AG20443 (cell line): ENCODE data around the gene GALNT7.
"Not testable (repeated sequence)": the region's sequence is repeated elsewhere in the genome, so short reads cannot be mapped to it uniquely, and the experiment has no call there.

ENCODE experiments used
- DNase-seq: peaks from one replicate; pipeline ENCODE4 v3.0.0; 2012; ENCODE audit warnings: low spot score, mixed read lengths

Gene GALNT7

DNA sequence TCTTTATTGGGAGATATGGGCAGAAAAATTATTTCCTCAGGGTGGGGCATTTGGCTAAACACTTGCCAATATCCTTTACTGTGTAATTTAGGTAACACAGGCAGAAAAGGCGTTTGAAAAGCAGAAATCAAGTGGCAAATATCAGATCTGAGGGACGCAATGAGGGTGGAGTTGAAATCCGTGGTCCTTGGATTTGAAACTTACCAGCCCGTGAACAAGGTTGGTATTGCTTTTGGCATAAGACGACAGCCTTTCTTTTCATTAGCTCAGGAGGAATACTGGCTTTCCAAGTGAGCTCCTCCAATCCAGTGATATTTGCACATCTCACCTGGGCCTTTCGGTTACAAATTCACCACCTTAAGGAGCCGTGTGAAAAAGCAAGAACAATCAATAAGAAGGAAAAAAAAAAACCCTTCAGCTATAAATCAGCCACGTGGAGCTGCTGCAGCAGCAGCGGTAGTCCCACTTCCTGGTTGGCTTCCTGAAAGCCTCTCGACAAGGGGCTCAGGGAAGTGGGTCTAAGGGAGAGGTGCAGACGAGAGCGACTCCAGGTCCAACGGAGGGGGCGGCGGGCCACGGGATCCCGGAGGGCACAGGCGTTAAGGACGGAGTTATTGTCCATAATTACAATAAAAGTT, 734 bp upstream of the GALNT7 start:
- DNase-seq: peak; percentile 35

DNA sequence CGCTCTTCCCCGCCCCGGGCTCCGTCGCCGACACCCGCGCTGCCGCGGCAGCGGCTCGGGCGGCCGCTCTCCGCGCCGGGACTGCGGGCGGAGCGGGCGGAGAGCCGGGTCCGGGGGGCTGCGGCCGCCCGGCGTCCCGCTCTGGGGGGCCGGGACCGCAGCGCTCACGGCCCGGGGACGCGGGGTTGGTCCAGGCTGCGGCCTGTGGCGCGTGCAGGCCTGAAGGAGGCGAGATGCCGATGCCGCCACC, 492 bp downstream of the GALNT7 start:
- no peak for DNase-seq

DNA sequence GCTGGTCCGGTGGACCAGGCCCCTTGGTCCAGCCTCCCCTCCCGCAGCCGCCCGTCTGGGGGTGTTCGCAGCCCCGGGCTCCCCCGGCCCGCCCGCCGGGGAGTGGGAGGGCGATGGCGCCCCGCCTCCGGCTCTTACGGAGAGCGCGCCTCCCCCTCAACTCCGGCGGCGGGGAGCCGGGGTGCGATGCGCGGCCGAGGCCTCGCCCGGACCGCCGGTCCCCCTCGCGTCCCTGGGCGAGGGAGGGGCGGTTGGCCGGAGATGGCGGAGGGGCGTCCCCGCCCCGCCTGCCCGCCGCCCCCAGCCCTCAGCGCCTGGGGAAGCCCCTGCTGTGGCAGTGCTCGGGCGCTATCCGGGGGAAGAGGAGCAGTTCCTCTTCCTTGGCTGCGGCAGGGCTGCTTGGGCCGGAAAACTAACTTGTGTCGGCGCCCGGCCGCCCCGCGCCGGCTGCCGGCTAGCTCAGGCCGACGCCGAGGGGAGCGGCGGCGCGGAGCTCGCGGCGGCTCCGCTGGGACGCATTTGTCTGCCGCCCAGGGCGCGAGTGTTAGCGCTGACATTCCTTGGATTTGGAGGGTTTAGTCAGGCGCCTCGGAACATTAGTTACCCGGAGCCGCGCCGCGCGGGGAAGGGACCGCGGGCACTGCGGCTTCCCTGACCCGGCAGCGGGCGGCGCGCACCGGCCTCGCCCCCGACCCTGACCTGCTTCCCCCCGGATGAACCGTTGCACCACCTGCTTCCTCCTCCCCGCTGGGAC, 994 bp downstream of the GALNT7 start:
- peak; percentile 82 for DNase-seq

DNA sequence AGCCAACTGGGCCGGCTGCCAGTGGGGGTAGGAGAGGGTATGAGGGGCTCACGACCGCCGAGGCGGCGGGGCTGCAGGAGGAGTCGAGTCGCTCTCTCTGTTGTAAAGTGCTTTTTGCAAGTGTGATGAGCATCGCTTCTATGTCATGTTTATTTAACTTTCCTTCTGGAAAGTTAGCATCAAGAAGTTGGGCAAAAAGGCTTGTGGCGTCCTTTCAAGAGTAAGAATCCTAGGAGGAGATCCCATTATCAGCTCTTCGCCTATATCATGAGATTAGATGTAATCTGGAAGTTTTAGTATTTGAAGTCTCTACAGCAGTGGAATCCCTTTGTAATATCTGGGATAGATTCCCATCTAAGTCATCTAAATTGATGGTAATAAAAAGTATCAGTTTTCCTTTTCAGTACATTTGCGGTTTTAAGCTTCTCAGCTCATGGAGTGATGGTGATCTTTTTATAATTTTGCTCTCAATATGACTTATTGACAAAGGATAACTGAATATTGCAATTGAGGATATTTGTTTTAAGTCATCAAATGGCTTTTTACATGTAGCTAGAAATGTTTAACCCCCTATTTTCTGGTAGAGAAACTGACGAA, 1.7 kb downstream of the GALNT7 start:
- DNase-seq: no peak

DNA sequence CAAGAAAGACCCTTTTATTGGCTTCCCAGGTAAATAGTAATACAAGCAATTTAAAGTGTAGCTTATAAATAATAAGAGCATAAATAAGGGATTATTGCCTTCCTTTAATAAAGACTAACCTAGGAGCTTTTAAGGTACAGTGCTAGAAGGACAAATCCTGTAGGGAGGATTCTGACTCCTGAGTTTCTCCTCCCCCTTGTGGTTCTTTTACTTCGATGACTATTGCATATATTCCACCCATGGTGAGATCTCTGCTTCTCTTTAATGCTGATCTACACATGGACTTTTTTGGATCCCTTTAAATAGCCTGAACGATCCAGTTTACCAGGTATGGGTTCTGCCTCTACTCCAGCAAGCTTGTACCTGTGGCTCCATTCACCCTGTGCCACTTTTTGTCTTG, 2.5 kb downstream of the GALNT7 start:
- DNase-seq: peak; percentile 29

DNA sequence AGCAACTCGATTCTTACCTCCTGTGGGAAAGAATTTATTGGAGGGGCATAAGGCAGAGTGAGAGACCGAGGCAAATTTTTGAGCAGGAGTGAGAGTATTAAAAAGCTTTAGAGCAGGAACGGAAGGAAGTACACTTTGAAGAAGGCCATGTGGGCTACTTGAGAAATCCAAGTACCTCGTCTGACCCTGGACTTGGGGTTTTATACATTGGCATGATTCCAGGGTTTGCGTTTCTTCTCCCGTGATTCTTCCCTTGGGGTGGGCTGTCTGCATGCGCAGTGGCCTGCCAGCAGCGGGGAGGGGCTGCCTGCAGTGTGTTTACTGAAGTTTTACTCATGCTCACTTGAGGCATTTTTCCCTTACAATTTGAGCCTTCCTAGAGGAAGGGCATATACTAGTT, 3.4 kb downstream of the GALNT7 start:
- no peak for DNase-seq

DNA sequence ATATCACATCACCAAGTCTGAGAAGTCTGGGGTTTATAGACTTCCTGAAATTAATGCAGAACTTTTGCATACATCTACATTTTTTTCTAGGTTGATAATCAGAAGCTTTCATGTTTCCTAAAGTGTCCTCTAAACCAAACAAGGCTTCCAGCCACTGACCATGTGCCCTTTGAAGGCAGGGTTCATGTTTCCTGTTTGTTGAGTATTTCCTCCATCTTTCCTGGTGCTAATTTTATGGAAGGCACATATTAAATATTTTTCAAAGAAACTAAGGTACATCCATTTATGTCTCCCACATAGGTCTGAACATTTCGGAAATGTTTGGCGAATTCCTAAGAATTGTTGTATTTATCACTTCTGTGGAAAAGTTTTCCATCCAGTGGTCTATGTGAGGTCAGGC, 5.6 kb downstream of the GALNT7 start:
- no peak for DNase-seq

DNA sequence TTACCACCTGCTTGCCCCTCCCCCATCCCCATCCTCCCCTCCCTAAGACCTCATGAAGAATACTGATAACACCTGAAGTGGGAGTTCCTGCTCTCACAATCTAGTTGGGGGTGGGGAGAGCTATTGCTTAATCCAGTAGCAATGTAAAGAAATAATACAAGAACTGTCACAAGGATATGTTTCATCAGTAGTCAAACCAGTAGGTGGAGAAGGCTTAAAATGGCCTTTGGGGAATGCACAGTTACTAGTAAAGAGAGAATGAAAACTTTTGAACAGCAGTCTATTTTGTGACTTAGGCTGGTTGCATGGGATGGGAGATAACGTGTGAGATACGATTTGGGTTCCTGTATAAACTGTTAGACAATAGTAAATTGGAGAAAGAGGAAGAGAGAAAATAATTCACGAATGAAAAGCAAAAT, 6.0 kb downstream of the GALNT7 start:
- no peak for DNase-seq

DNA sequence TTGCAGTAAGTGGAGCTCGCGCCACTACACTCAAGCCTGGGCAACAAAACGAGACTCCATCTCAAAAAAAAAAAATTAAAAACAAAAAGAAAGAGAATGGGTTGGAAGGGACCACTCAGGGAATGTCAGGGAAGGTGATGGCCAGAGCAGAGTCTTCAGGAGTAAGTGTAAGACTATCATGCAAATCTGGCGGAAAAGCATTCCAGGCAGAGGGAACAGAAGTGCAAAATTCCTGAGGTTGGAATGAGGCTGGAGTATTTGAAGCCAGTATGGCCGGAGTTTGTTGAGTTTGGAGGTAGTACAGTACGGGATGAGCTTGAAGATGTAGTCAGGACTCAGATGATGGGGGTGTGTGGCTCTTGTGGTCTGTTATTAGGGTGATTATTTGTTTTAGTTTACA, 7.4 kb downstream of the GALNT7 start:
- DNase-seq: no peak

DNA sequence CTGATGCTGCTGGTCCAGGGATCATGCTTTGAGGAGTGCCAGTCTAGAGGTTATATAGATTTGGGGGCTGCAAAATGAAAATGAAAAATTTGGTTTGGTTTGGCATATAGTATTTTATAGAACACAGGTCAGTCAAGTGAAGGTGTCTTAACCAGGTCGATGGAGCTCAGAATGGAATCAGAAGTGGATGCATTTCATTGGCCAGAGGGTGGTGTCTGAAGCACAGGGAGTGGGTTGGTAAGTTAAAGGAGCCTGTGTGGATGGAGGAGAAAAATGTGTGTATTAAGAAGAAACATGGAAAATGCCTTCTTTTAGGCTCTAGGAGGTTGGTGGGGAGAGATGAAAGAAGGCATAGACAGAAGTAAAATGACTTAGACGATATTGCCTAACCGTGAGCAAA, 8.6 kb downstream of the GALNT7 start:
- DNase-seq: no peak

DNA sequence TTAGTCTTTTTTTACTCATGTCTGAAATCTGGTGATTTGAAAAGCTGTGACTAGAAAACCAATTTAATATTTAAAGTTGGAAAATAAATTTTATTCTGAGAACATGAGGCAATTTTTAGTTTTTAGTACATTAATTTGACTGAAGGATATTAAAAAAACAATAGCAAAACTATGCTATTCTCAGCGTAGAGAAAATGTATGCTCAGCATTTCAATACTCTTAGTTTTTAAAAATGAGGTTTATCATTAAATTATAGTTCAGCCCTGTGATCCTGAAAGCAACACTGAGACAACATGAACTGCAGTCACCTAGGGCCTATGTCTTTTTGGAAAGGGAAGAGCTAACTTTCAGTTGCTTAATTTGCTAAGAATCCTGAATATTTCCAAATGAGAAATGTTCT, 9.5 kb downstream of the GALNT7 start:
- no peak for DNase-seq

DNA sequence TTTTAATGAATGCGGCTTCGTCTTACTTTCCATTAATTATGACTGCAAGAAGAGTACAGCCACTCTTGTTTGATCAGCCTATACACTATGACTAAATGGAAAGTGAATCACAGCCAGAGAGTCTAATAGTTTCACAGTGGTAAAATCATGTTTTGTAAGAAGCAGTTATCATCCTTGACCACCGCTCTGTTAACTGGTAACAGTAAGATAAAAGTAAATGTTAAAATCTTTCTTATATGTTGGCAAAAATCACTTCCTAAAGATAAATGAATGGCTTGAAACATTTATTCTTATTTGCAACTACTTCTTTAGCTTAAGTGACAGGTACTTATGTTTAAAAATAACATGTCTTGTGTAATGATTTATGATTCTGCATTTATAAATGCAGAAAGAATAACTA, 13.2 kb downstream of the GALNT7 start:
- DNase-seq: peak; percentile 17

DNA sequence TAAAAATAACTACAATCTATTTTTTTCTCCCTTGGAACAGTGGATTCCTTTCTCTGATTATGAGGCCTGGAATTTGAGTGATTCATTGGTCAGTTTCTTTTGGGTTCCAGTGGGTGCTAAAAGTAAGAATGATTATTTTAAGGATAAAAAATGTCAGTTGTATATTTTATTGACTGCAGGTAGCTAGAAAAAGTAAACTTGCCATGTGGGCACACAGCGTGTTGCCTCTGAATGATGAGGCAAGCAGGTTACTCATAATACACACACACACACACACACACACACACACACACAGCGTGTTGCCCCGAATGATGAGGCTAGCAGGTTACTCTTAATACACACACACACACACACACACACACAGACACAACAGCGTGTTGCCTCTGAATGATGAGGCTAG, 13.8 kb downstream of the GALNT7 start:
- peak; percentile 51 for DNase-seq

DNA sequence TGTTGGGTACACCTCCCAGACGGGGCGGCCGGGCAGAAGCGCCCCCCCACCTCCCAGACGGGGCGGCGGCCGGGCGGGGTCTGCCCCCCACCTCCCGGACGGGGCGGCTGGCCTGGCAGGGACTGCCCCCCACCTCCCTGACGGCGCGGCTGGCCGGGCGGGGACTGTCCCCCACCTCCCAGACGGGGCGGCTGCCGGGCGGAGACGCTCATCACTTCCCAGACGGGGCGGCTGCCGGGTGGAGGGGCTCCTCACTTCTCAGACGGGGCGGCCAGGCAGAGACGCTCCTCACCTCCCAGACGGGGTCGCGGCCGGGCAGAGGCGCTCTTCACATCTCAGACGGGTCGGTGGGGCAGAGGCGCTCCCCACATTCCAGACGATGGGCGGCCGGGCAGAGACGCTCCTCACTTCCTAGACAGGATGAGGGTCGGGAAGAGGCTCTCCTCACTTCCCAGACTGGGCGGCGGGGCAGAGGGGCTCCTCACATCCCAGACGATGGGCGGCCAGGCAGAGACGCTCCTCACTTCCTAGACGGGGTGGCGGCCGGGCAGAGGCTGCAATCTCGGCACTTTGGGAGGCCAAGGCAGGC, 15.1 kb downstream of the GALNT7 start:
- DNase-seq: not testable (repeated sequence)

DNA sequence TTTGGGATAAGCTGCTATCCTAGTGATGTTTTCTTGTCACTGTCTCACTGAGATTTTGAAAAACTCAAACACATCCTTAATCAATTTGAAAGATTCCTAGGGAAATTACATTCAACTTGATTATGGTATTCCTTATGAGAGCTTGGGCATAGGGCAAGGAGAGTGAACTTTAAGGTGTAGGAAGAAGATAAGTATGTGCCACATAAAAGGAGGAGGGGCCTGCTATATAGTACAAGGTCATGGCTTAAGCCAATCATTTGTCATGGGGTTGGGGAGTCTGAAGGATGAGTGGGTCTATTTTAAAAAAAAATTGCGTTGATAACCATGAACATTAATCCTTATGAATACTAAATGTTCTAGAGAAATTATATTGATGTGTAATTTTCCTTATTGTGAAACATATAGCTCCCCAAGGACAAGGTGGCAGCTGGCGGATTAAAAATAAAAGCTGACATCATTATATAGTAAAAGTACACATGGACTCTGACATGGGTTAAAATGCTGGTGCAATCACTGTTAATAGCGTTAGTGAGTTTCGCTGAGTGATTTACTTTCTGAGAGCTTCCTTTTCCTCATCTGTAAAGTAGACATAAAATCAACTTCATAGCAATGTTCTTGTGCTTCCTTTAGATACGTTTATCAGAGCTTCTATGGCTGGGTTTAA, 17.4 kb downstream of the GALNT7 start:
- DNase-seq: no peak

DNA sequence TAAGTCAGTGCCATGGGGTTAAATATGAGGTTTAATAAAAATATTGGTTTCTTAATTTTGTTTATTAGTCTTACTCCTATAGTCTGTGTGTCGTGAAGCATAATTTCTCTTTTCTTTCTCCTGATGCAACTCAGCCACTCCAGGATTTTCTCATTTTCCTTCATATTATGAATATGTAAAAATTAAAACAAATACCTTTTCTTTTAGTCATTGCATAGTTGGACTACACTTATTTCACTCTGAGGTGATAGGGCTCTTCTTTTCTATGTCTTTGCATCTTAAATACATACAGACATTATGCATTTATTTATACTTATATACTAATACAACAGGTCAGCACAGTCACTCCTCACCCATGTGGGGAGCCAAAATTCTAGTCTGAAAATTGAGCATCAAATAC, 19.1 kb downstream of the GALNT7 start:
- no peak for DNase-seq

DNA sequence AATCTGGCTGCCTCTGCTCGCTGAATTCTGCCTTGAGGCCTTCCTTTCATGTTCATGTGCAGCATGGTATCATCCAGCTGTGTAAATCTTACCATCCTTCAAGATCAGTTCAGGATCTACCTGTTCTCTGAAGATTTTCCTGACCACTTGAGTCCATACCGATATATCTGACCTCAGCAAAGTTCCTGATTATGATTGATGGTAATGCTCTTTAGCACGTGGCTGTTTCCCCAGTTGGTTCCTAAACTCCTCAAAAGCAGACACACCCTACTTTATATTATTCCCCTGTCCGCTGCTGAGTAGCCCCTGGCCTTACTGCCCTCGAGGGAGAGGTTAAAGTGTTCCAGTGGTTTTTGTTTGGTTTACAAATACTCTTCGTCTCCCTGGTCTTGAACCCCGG, 20.0 kb downstream of the GALNT7 start:
- DNase-seq: no peak

DNA sequence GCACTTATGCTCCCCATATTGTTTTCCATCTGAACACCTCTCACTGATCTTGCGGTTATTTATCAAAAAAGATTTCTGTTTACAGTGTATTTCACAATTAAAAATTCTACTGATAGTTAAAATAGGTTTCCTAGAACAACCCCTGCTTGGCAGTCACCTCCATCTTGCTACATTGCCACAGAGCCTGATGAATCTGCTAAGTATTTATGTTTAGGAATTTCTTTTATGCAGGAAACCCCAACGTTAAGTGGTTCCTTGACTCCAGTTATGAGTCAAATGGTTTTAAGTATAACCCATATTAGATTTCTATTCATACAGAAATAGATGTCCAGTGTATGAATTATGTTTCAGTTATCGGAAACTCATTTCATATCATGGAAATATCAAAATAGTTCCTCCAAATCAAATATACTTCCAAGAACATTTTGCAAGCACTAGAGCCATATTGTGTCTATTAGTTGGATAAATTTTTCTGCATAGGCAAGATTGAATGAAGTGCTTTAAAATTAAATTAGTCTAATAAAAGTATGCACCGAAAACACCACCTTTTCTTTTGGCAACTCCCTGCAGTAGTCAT, 20.6 kb downstream of the GALNT7 start:
- DNase-seq: no peak

DNA sequence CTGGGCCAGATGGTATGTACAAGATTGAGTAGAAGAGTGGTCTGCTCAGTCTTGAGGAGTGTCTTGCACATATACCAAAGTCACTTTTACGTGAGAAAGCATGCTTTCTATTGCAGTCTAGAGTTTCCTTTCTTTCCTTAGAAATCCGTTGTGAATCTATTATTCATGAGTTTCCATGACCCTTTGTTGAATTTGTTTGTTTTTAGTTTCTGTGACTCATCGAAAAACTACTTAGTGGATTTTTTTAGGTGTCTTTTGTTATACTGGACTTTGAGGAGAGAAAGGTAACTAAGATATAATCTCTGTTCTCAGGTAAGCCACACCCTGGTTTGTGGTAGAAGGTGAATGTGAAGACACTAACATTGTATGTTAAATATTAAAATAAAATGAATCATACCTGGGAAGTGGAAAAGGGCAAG, 23.0 kb downstream of the GALNT7 start:
- DNase-seq: no peak

DNA sequence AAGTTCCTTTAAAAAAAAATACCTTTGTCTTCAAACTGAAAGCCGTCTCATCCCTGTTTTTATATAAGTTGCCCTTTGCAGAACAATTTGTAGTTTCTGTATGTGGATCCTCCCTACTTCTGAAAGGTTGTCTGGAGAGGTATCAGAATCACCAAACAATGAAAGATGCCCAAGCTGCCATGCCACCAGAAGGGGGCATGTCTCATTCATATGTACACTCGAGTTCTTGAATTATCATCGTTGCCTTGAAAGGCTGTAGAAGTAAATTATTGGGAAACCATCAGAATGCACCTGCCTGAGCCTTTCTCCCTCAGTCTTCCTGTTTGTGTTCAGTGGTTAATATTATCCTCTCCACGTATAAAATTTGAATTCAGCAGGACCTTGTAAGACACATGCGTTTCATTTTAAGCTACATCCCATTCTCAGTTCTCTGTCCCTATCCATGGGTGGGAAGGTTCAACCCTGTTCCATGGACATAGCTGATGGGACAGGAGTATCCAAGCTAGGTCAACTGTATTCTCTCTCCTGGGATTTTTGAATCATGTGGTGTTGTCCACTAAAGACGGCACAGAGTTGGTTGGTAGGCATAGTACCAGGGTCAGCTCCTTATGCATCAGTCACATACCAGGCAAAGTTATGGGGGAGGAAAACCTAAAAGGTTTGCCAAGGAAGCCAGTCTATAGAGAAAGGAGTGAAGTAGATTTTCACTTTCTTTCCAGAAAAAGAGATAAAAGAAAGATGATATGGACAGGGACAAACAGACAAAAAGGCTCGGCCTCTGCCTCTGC, 24.0 kb downstream of the GALNT7 start:
- DNase-seq: no peak

DNA sequence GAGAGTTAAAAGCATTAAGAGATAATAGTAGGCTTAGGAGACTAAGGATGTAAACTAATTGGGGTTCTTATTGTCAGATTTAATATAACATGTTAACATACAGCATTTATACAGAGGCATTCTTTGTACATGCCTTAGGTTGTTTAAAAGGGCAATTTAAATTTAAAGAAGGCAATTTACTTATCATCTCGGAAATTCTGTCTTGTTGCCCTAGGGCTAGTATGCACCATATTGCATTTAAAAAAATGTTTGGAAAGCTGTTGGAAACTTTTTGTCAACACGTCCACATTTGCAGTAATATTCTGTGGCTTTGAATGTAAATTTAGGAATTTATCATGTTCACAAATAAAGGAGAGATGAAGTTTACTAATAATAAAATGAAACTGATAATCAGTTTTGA, 25.5 kb downstream of the GALNT7 start:
- DNase-seq: no peak

DNA sequence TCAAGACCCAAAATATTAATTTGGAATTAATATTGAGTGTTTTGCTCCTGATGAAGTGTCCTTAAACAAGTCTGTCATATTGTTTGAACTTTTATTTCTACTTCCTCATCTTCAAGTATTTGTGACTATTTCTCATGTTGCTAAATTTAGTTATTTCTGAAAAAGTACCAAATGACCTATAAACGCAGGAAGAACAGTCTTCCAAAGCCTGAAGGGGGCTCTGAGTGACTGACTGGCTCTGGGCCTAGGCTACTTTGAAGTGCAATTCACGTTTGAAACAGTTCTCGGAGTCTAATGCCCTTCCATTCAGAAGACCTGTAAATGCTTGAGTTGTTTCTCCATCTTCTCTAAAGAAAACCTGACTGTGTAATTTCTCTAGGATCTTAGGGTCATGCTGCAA, 26.5 kb downstream of the GALNT7 start:
- no peak for DNase-seq
